Pulmonary artery endothelial cell (primary cell): ENCODE results near the gene PDIK1L. TPM values are rescaled to one million over a fixed set of nuclear protein-coding genes. Genes with fewer than 3 reads are reported as not detected.

Source experiments
- DNase-seq: peaks from one replicate; pipeline ENCODE4 v3.0.0-alpha.2; 2011; ENCODE audit warnings: low read depth, low spot score
- total RNA-seq: library from RNA; depleted of rRNA; stranded (reverse); fragments of >200 nt; gene quantifications from 2 replicates; pipeline ENCODE4 v1.2.3, GENCODE V29; 2014

Gene PDIK1L
- total RNA-seq, 1 donor from 2014 or later, result 5.9 TPM

- DNase-seq, result no peak
Observed at GRCh38 chr1:26153966-26154532, 42.4 kb downstream of the PDIK1L start.

- no peak for DNase-seq
Observed at GRCh38 chr1:26154750-26155149, 43.1 kb downstream of the PDIK1L start.

- DNase-seq, result no peak
Observed at GRCh38 chr1:26155370-26156284, 44.0 kb downstream of the PDIK1L start.

GRCh38 chr1:26156285-26157038, 44.8 kb downstream of the PDIK1L start:
- no peak for DNase-seq

GRCh38 chr1:26158271-26158907, 46.8 kb downstream of the PDIK1L start:
- DNase-seq, result no peak

GRCh38 chr1:26158908-26159742, 47.5 kb downstream of the PDIK1L start, which contains the start of gene FAM110D:
FAM110D (plus strand) TSS chr1:26159079; CDS start chr1:26161292, 2,213 bp downstream.
- DNase-seq, result no peak

- no peak for DNase-seq
Observed at GRCh38 chr1:26159743-26160039, 48.1 kb downstream of the PDIK1L start.

- no peak for DNase-seq
Observed at GRCh38 chr1:26160527-26161414, 49.1 kb downstream of the PDIK1L start.

- DNase-seq, result no peak
Observed at GRCh38 chr1:26161415-26162219, 50.0 kb downstream of the PDIK1L start.

- no peak for DNase-seq
Observed at GRCh38 chr1:26162220-26162709, 50.6 kb downstream of the PDIK1L start.

- DNase-seq, result no peak
Observed at GRCh38 chr1:26163684-26164035, 52.0 kb downstream of the PDIK1L start.

GRCh38 chr1:26164036-26164860, 52.6 kb downstream of the PDIK1L start:
- DNase-seq, result no peak

- DNase-seq, result no peak
Observed at GRCh38 chr1:26164861-26165842, 53.5 kb downstream of the PDIK1L start.

GRCh38 chr1:26166719-26167281, 55.2 kb downstream of the PDIK1L start:
- DNase-seq, result no peak

- no peak for DNase-seq
Observed at GRCh38 chr1:26168410-26169197, 57.0 kb downstream of the PDIK1L start, which contains the start of gene C1orf232. C1orf232 (minus strand) TSS chr1:26168963; CDS start chr1:26168499, 464 bp downstream.

GRCh38 chr1:26169198-26169554, 57.6 kb downstream of the PDIK1L start:
- no peak for DNase-seq
